Retinal pigment epithelial cell (primary cell): ENCODE measurements around the gene RASSF3.

Experiments used
- DNase-seq: peaks from one replicate; pipeline ENCODE4 v3.0.0-alpha.2; 2010; ENCODE audit warnings: low read depth
- H3K4me3 ChIP-seq: 2 replicates; pipeline ENCODE4 v1.5.1; 2011; ENCODE audit warnings: mild to moderate bottlenecking, low read length, control low read depth, moderate library complexity
- CTCF ChIP-seq: conservative IDR thresholded peaks from 2 replicates; pipeline ENCODE4 v1.5.1; 2011; ENCODE audit warnings: low read depth, low read length, control low read depth, inconsistent platforms

RASSF3 gene

GRCh38 chr12:64745259-64745807, 135.0 kb downstream of the RASSF3 start:
- H3K4me3 ChIP-seq: no peak overlapping the region
- no peak for DNase-seq
- no peak for TF ChIP-seq CTCF

GRCh38 chr12:64745980-64746379, 135.7 kb downstream of the RASSF3 start:
- TF ChIP-seq CTCF: no peak
- DNase-seq: no peak
- H3K4me3 ChIP-seq: no peak overlapping the region

- no peak for TF ChIP-seq CTCF
- DNase-seq: no peak
Observed at GRCh38 chr12:64746663-64747062, 136.4 kb downstream of the RASSF3 start.

More at GRCh38 chr12:64746663-64747062, 136.4 kb downstream of the RASSF3 start:
- H3K4me3 ChIP-seq: no peak overlapping the region
